WTC11 (cell line): ENCODE data around the gene COL26A1.

Experiments
- ELF4 ChIP-seq: sonication (generic); formaldehyde crosslinking; IDR thresholded peaks from 2 replicates; pipeline ENCODE4 v1.8.1; 2022; ENCODE audit warnings: low read depth, mild to moderate bottlenecking, moderate library complexity, missing genetic modification reagents
- FOXK1 ChIP-seq: sonication (generic); formaldehyde crosslinking; IDR thresholded peaks from 2 replicates; pipeline ENCODE4 v1.8.0; 2022; ENCODE audit warnings: mild to moderate bottlenecking, moderate library complexity, missing genetic modification reagents
- GABPB1 ChIP-seq: sonication (generic); formaldehyde crosslinking; IDR thresholded peaks from 2 replicates; pipeline ENCODE4 v1.8.1; 2023; ENCODE audit warnings: mild to moderate bottlenecking, missing genetic modification reagents
- JUN ChIP-seq: sonication (generic); formaldehyde crosslinking; IDR thresholded peaks from 2 replicates; pipeline ENCODE4 v1.8.0; 2023; ENCODE audit warnings: mild to moderate bottlenecking, missing genetic modification reagents
- SP1 ChIP-seq: sonication (generic); formaldehyde crosslinking; conservative IDR thresholded peaks from 2 replicates; pipeline ENCODE4 v1.8.1; 2022; ENCODE audit warnings: missing genetic modification reagents
- TF ChIP-seq, protein P1 (sequence below): sonication (generic); formaldehyde crosslinking; conservative IDR thresholded peaks from 2 replicates; pipeline ENCODE4 v1.8.1; 2022; ENCODE audit warnings: mild to moderate bottlenecking, missing genetic modification reagents
- TF ChIP-seq, protein P2 (sequence below): sonication (generic); formaldehyde crosslinking; IDR thresholded peaks from 2 replicates; pipeline ENCODE4 v1.8.0; 2022; ENCODE audit warnings: mild to moderate bottlenecking, missing genetic modification reagents
- TF ChIP-seq, protein P3 (sequence below): fragments of 200-600 bp; IDR thresholded peaks from 2 replicates; pipeline ENCODE4 v1.8.0; 2022; ENCODE audit warnings: antibody characterized with exemption
- TF ChIP-seq, protein P4 (sequence below): sonication (generic); formaldehyde crosslinking; IDR thresholded peaks from 2 replicates; pipeline ENCODE4 v1.8.1; 2023; ENCODE audit warnings: mild to moderate bottlenecking, moderate library complexity, missing genetic modification reagents
- TF ChIP-seq, protein P5 (sequence below): sonication (generic); formaldehyde crosslinking; IDR thresholded peaks from 2 replicates; pipeline ENCODE4 v1.8.1; 2023; ENCODE audit warnings: mild to moderate bottlenecking, missing genetic modification reagents
- TF ChIP-seq, protein P6 (sequence below): sonication (generic); formaldehyde crosslinking; IDR thresholded peaks from 2 replicates; pipeline ENCODE4 v1.8.0; 2023; ENCODE audit warnings: missing genetic modification reagents
- TF ChIP-seq, protein P7 (sequence below): sonication (generic); formaldehyde crosslinking; IDR thresholded peaks from 2 replicates; pipeline ENCODE4 v1.8.0; 2022; ENCODE audit warnings: mild to moderate bottlenecking, missing genetic modification reagents
- TF ChIP-seq, protein P8 (sequence below): sonication (generic); formaldehyde crosslinking; IDR thresholded peaks from 2 replicates; pipeline ENCODE4 v1.8.1; 2022; ENCODE audit warnings: missing genetic modification reagents, borderline replicate concordance

DNA sequence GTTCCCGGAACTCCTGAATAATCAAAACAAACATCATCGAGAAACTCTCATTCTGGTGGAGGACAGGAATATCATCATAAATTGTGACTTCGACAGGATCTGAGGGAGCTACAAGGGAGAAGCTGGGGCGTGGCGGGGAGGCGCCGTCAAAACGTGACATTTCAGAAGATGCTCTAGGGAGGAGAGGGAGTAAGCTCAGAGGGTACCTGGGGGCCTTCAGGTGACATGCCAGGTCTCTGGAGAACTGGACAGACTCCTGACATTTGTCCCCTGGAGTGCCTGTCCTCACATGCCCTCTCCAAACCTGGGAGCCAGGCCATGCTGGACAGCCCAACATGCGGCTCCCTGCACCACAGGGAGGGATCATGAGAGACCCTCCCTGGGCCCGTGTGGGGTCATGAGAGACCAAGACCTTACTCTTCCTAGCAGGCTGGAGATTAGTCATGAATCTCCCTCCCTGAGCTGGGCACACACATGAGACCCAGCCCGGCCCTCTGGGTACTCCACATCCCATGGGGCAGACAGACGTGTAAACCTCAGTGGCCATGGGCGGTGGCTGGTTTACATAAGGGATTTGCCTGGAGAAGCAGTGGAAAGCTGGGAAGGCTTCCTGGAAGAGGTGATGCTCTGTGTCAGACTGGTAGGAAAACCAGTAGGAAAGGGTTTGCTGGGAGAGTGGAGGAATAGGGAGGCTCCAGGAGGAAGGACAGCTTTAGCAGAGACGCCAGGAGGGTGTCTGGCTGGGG lies 185.4 kb downstream of the COL26A1 start:
- TF ChIP-seq, protein P1, sequence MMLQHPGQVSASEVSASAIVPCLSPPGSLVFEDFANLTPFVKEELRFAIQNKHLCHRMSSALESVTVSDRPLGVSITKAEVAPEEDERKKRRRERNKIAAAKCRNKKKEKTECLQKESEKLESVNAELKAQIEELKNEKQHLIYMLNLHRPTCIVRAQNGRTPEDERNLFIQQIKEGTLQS (CRISPR knock-in tag) = no peak
- TF ChIP-seq, protein P2, sequence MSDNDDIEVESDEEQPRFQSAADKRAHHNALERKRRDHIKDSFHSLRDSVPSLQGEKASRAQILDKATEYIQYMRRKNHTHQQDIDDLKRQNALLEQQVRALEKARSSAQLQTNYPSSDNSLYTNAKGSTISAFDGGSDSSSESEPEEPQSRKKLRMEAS (CRISPR knock-in tag) = no peak
- TF ChIP-seq, protein P3, sequence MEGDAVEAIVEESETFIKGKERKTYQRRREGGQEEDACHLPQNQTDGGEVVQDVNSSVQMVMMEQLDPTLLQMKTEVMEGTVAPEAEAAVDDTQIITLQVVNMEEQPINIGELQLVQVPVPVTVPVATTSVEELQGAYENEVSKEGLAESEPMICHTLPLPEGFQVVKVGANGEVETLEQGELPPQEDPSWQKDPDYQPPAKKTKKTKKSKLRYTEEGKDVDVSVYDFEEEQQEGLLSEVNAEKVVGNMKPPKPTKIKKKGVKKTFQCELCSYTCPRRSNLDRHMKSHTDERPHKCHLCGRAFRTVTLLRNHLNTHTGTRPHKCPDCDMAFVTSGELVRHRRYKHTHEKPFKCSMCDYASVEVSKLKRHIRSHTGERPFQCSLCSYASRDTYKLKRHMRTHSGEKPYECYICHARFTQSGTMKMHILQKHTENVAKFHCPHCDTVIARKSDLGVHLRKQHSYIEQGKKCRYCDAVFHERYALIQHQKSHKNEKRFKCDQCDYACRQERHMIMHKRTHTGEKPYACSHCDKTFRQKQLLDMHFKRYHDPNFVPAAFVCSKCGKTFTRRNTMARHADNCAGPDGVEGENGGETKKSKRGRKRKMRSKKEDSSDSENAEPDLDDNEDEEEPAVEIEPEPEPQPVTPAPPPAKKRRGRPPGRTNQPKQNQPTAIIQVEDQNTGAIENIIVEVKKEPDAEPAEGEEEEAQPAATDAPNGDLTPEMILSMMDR = no peak
- no peak for TF ChIP-seq GABPB1 (CRISPR knock-in tag)
- TF ChIP-seq, protein P4, sequence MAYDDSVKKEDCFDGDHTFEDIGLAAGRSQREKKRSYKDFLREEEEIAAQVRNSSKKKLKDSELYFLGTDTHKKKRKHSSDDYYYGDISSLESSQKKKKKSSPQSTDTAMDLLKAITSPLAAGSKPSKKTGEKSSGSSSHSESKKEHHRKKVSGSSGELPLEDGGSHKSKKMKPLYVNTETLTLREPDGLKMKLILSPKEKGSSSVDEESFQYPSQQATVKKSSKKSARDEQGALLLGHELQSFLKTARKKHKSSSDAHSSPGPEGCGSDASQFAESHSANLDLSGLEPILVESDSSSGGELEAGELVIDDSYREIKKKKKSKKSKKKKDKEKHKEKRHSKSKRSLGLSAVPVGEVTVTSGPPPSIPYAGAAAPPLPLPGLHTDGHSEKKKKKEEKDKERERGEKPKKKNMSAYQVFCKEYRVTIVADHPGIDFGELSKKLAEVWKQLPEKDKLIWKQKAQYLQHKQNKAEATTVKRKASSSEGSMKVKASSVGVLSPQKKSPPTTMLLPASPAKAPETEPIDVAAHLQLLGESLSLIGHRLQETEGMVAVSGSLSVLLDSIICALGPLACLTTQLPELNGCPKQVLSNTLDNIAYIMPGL (CRISPR knock-in tag) = no peak
- TF ChIP-seq, protein P5, sequence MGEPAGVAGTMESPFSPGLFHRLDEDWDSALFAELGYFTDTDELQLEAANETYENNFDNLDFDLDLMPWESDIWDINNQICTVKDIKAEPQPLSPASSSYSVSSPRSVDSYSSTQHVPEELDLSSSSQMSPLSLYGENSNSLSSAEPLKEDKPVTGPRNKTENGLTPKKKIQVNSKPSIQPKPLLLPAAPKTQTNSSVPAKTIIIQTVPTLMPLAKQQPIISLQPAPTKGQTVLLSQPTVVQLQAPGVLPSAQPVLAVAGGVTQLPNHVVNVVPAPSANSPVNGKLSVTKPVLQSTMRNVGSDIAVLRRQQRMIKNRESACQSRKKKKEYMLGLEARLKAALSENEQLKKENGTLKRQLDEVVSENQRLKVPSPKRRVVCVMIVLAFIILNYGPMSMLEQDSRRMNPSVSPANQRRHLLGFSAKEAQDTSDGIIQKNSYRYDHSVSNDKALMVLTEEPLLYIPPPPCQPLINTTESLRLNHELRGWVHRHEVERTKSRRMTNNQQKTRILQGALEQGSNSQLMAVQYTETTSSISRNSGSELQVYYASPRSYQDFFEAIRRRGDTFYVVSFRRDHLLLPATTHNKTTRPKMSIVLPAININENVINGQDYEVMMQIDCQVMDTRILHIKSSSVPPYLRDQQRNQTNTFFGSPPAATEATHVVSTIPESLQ = no peak
- no peak for TF ChIP-seq SP1 (CRISPR knock-in tag)
- no peak for TF ChIP-seq JUN
- no peak for TF ChIP-seq FOXK1
- TF ChIP-seq, protein P6, sequence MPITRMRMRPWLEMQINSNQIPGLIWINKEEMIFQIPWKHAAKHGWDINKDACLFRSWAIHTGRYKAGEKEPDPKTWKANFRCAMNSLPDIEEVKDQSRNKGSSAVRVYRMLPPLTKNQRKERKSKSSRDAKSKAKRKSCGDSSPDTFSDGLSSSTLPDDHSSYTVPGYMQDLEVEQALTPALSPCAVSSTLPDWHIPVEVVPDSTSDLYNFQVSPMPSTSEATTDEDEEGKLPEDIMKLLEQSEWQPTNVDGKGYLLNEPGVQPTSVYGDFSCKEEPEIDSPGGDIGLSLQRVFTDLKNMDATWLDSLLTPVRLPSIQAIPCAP (CRISPR knock-in tag) = no peak
- TF ChIP-seq, protein P7, sequence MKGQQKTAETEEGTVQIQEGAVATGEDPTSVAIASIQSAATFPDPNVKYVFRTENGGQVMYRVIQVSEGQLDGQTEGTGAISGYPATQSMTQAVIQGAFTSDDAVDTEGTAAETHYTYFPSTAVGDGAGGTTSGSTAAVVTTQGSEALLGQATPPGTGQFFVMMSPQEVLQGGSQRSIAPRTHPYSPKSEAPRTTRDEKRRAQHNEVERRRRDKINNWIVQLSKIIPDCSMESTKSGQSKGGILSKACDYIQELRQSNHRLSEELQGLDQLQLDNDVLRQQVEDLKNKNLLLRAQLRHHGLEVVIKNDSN (CRISPR knock-in tag) = no peak
- TF ChIP-seq ELF4 (CRISPR knock-in tag) = no peak
- TF ChIP-seq, protein P8, sequence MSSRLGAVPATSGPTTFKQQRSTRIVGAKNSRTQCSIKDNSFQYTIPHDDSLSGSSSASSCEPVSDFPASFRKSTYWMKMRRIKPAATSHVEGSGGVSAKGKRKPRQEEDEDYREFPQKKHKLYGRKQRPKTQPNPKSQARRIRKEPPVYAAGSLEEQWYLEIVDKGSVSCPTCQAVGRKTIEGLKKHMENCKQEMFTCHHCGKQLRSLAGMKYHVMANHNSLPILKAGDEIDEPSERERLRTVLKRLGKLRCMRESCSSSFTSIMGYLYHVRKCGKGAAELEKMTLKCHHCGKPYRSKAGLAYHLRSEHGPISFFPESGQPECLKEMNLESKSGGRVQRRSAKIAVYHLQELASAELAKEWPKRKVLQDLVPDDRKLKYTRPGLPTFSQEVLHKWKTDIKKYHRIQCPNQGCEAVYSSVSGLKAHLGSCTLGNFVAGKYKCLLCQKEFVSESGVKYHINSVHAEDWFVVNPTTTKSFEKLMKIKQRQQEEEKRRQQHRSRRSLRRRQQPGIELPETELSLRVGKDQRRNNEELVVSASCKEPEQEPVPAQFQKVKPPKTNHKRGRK (CRISPR knock-in tag) = no peak
